ENCODE data around the gene FERMT1.

DNA sequence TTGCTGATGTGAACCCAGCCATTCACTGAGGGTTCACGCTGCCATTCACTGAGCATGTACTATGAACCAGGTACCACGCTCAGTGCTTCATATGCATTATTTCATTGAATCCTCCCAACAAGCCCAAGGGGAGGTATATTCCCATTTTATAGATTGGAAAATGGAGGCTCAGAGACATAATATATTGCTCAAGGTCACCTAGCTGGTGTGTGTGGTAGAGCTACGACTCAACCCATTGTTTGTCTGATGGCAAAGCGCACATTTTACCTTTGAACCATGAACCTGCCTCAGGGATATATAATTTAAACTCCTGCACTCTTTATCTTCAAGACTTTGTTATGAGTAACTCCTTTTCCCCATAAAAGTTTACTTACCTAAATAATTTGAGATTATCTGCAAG lies 28.3 kb downstream of the FERMT1 start:
- TF ChIP-seq CTCF (IDR thresholded peaks at IDR 0.05) (no peak), EP300 (IDR thresholded peaks at IDR 0.05) (no peak)

All from tibial nerve (tissue), 4 donors.